ENCODE measurements around the gene BABAM2.

Gene BABAM2

DNA sequence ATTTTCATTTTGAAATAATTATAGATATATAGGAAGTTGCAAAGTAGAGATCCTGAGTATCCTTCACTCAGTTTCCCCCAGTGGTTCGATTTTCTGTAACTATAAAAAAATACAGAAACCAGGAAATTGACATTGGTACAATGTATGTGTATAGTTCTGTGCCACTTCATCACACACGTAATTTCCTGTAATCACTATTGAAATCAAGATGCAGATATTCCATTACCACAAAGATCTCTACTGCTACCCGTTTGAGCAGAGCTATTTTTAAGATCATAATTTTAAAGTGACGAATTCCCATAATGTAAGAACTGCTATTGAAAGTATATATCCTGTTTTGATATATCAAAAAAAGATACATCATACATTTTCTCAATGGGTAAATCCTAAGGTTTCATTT is 142.3 kb downstream of the BABAM2 start:
- no peak for DNase-seq (ENCODE audit: low spot score)

- DNase-seq (ENCODE audit: low spot score), result no peak
These were observed 144.2 kb downstream of the BABAM2 start for GRCh38 chr2:28034696-28035095.

DNA sequence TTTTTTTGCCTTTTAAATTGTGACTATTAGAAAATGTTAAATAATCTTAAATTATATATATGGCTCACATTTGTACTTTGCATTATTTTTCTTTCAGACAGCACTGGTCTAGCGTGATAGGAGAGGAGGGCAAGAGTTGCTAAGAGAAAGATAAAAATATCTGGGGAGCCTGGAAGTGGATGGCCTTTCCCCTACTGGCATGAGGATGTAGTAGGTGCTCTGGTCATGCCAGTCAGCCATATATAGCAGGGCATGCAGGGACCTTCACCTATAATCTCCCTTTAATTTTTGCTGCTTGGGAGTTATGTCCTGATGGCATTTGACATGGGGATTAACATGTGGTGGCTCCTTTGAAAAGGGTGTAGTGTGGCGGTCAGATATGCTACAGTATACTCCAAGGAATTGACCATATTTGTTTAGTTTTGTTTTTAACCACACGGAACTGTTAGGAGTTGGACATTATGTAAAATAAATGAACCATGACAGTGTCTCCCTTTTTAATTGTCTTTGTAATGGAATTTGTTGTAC is 144.7 kb downstream of the BABAM2 start:
- no peak for DNase-seq (ENCODE audit: low spot score)

DNA sequence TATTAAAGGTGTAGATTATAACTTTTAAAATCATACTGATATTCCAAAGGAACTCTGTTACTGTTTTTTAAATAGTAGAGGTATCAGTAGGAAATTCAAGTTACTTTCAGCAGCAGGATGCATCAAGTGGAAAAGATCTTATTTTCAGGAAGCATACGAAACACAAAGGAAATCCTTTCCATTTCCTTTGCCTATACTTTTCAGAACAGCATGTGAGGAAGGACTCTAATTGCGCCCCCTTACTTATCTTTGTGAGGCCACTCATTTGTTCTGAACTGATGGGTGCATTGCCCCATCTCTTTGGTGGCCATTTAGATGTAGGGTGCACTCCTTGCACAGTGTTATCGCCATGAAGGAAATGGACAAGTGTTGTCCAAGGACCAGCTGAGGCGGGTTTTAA is 145.3 kb downstream of the BABAM2 start:
- peak; percentile 39 for DNase-seq (ENCODE audit: low spot score)

DNA sequence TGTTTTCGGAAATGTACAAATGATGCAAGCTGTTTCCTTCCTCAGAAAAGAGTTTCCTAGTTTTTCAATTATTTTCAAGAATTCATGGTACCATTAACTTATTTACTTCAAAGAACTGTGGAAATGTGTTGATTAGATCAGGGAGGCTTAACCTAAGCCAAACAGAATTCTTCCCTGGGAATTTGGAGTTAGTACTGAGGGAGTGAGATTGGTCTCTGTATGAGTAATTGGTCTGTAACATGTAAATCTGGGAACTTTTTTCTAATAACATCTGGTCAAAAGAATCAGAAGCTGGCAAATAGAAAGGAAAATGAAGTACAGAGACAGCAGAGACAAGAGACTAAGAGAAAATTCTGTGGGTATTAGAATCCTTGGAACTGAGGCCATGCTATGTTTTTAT is 145.8 kb downstream of the BABAM2 start:
- DNase-seq (ENCODE audit: low spot score), result no peak

DNA sequence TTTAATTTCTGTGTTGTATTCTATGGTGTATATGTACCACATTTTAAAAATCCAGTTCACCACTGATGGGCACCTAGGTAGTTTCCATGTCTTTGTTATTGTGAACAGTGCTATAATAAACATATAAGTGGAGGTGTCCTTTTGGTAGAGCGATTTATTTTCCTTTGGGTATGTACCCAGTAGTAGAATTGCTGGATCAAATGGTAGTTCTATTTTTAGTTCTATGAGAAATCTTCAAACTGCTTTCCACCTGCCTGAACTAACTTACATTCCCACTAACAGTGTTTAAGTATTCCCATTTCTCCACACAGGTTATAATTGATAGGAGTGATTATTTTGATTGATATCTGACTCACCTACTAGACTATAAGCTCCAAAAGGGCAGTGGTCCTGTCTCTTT is 148.2 kb downstream of the BABAM2 start:
- no peak for DNase-seq (ENCODE audit: low spot score)

DNA sequence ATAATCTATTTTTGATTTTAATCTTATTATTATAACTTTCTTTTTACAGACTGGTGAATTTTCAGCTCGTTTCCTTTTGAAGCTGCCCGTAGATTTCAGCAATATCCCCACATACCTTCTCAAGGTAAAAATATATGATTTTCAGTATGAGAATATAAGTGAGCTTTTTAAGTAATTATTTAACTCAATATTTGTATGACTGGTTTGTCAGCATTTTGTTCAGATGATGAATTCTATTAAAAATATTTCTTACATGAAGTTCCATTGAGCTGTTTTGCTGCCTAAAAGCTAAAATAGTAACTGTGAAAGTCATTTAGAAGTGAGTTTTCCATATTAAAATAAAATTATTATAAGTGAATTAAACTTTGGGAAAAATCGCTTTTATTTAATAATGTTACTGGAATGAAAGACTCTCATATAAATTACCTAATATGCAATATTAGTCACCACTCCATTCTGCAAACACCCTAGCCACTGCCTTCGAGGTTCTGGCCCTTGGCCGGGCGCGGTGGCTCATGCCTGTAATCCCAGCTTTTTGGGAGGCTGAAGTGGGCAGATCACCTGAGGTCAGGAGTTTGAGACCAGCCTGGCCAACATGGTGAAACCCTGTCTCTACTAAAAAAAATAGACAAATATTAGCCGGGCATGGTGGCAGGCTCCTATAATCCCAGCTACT is 155.3 kb downstream of the BABAM2 start:
- DNase-seq (ENCODE audit: low spot score), result no peak

GRCh38 chr2:28046921-28047320 is 156.4 kb downstream of the BABAM2 start:
- DNase-seq (ENCODE audit: low spot score), result no peak

GRCh38 chr2:28047681-28048080 is 157.2 kb downstream of the BABAM2 start:
- DNase-seq (ENCODE audit: low spot score), result no peak

DNA sequence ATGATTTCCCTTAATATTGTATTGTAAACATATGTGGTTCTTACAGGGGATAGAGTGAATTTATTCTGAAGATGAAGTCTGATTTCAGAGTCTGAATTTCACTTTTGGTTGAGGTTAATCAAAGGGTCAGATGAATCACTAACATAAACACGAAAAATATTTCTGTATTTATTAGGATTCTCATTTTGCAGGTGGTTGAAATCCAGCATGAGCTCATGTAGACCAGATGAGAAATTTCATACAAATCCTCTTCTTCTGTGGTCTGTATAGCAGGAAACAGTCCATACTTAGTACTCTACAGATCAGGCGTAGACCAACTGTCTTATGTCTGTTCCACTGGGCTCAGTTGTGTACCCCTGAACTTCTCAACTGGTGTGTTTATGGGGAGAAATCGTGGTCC is 157.8 kb downstream of the BABAM2 start:
- no peak for DNase-seq (ENCODE audit: low spot score)

DNA sequence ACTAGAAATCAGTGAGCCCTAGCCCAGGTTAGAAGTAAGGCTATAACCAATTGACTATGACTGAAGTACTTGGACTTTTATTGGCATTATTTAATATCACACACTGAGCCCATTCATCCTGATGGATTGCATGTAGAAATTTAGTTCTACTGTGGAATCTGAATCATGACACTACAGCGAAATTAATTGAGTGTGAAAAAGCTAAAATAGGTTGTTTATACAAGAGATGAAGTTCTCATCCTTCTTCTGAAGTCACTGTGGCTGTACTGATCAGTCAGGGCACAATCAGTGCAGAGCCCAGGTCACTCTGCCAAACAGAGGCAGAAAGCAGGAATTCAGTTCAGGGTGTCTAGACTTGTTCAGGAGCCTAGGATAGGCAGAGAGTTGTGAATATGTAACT is 158.9 kb downstream of the BABAM2 start:
- no peak for DNase-seq (ENCODE audit: low spot score)

GRCh38 chr2:28049899-28050298 is 159.4 kb downstream of the BABAM2 start:
- DNase-seq (ENCODE audit: low spot score), result no peak

- no peak for DNase-seq (ENCODE audit: low spot score)
These were observed 162.2 kb downstream of the BABAM2 start for GRCh38 chr2:28052691-28053090.

DNA sequence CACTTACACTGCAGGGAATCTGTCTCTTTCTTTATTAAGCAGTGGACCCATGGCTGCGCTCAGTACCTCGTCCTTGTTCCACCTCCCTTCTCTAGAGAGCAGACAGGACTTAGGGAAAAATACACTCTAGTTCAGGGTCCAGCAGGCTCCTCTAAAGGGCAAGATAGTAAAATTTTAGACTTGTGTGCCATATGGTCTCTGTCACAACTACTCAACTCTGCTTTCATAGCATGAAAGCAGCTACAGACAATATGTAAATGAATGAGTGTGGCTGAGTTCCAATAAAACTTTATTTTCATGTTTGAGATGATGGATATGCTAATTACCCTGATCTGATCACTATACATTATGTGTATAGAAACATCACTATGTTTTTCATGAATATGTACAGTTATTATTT is 163.1 kb downstream of the BABAM2 start:
- no peak for DNase-seq (ENCODE audit: low spot score)

- DNase-seq (ENCODE audit: low spot score), result no peak
These were observed 164.4 kb downstream of the BABAM2 start for GRCh38 chr2:28054916-28055315.

GRCh38 chr2:28055325-28055970 is 164.9 kb downstream of the BABAM2 start:
- no peak for DNase-seq (ENCODE audit: low spot score)

DNA sequence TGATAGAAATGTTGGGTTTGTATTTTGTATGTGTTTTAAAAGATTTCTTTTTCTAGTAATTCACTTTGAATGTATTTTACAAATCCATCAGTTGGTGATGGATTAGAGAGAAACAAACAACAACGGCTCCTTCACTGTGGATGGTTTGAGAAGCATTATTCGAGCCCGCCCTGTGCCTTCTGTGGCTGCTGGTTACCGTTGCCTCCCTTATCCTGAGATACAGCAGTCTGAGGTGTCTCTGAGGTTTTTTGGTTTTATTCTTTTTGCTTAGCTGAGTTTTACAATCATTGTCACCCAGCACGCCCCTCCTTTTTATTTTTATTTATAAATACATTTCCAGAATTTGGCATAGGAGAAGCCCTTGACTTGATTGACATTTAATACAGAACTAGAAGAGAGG is 168.3 kb downstream of the BABAM2 start:
- DNase-seq (ENCODE audit: low spot score), result no peak

DNA sequence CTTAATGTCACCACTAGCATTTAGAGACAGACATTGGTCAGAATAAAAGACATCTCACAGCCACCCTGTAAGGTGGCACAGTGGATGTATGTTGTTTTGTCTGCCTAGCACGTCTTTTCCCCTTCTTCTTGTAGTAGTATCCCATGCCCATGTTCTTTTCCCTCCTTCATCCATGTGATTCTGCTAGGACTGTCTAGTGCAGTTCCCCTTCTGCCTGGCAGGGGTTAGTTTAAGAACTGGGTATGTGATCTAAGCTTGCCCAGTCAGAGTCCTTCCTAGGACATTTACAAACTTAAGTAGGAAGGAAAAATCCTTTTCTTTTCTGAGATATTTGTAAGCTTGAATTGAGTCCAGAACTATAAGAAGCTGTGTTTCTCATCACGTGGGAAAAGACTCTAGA is 172.3 kb downstream of the BABAM2 start:
- DNase-seq (ENCODE audit: low spot score), result no peak

- DNase-seq (ENCODE audit: low spot score), result no peak
These were observed 173.0 kb downstream of the BABAM2 start for GRCh38 chr2:28063492-28063962.

- no peak for DNase-seq (ENCODE audit: low spot score)
These were observed 177.1 kb downstream of the BABAM2 start for GRCh38 chr2:28067602-28068001.

- DNase-seq (ENCODE audit: low spot score), result no peak
These were observed 177.6 kb downstream of the BABAM2 start for GRCh38 chr2:28068088-28068487.

- DNase-seq (ENCODE audit: low spot score), result no peak
These were observed 178.0 kb downstream of the BABAM2 start for GRCh38 chr2:28068527-28068926.

DNA sequence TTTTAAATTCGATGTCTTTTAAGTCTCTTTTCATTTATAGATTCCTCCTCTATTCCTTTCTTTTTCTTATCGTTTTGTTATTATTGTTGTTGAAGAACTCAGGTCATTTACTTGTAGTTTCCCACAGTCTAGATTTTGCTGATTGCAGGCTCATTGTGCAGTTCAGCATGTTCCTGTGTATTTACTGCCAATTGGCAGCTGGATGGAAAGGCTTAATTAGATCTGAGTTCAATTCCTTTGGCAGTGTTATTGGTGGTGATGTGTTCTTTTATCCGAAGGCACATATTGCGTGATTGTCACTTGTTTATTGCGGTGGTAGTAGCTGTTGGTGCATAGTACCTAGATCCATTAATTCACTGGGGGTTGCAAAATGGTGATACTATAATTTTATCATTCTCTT is 180.7 kb downstream of the BABAM2 start:
- DNase-seq (ENCODE audit: low spot score), result no peak

- no peak for DNase-seq (ENCODE audit: low spot score)
These were observed 183.6 kb downstream of the BABAM2 start for GRCh38 chr2:28074137-28074536.
